ENCODE data around the gene DCST2. TPM values are rescaled to one million over a fixed set of nuclear protein-coding genes. Genes with fewer than 3 reads are reported as not detected.
"Not testable (repeated sequence)": the region's sequence is repeated elsewhere in the genome, so short reads cannot be mapped to it uniquely, and the experiment has no call there.

The DCST2 gene
- total and polyA plus RNA-seq, 9 of the 15 experiments (the other 6 are each of a cell fraction or from before 2014, with no cell fraction given) = 0.09 to 0.49 (median 0.11) TPM; not detected in 3

DNA sequence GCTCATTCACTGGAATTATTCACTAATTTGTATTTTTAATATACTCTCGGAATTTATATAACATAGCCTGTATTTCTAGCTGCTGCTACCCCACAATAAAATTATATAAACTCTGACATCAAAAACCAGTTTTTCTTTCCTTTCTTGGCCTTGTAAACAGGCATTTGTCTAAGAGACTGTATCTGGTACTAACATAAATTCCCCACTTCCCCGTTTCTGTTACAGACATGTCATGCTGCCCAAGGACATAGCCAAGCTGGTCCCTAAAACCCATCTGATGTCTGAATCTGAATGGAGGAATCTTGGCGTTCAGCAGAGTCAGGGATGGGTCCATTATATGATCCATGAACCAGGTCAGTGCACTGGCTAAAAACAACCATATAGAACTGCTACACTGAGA is 55.8 kb downstream of the DCST2 start:
- H3K9me3 ChIP-seq (replicated peaks; ENCODE audit: control insufficient read depth, insufficient read depth, low read depth, low read length); intact Hi-C loops (cut with micrococcal nuclease); H3K9me1 ChIP-seq (ENCODE audit: control insufficient read depth, insufficient read depth, low read length); H4K20me1 ChIP-seq (replicated peaks; ENCODE audit: control insufficient read depth, insufficient read depth, low read length); H3K27me3 ChIP-seq (ENCODE audit: control insufficient read depth in 2 of 2, insufficient read depth in 2 of 2, low read length in 2 of 2); BruUV-seq (replicated peaks); H2AFZ ChIP-seq (ENCODE audit: low read depth, low read length); CTCF ChIA-PET (ENCODE audit: low intra/inter-chr PET ratio); FAIRE-seq; DNase-seq (ENCODE audit: extremely low read depth in 1 of 4, low spot score in 3 of 4); ATAC-seq; in situ Hi-C loops (cut with MboI): not testable (repeated sequence)
- H3K27ac ChIP-seq (ENCODE audit: extremely low read depth, low read depth, low read length) = peak overlapping the region; percentile 99; the same call in 2 of the 3 replicates
- peak overlapping the region; percentile 98; the same call in 1 of the 2 replicates for H3K4me2 ChIP-seq (ENCODE audit: insufficient read depth, low read length)
- peak overlapping the region; percentile 10; the same call in 1 of the 2 replicates for H3K4me3 ChIP-seq
- 25% methylated on average over 3 of the region's 3 CpGs for WGBS (ENCODE audit: insufficient coverage, low coverage, missing lambda C conversion rate)
- peaks cover 36% of the 10 kb centered on the region for H3K36me3 ChIP-seq (ENCODE audit: control insufficient read depth, insufficient read depth, low read length)
- H3K4me1 ChIP-seq (replicated peaks in 1 of 2; ENCODE audit: control insufficient read depth in 2 of 2, insufficient read depth in 2 of 2, low read length in 2 of 2) = peaks cover 22% of the 10 kb centered on the region in 2 experiments
- peak; percentile 28; the same call in 1 of the 2 replicates for TF ChIP-seq SPI1 (IDR thresholded peaks at IDR 0.05; ENCODE audit: borderline replicate concordance, low read depth, low read length)
- H3K9ac ChIP-seq (ENCODE audit: insufficient read depth in 1 of 2, low read depth in 2 of 2, low read length in 2 of 2) = peak overlapping the region in 1 of 2 experiments; percentile 97; a peak in 2 of 4 replicates
- POLR2A ChIA-PET = interaction anchor here (1.3 to 8.3 kb wide), 5 partner anchors 12 to 296 kb away, joined by 3 to 80 read pairs (median 16); partner anchors contain the start of genes CLK2, LENEP and PYGO2
- peaks cover 65% of the 10 kb centered on the region for H3K79me2 ChIP-seq (ENCODE audit: control insufficient read depth, insufficient read depth, low read length)

DNA sequence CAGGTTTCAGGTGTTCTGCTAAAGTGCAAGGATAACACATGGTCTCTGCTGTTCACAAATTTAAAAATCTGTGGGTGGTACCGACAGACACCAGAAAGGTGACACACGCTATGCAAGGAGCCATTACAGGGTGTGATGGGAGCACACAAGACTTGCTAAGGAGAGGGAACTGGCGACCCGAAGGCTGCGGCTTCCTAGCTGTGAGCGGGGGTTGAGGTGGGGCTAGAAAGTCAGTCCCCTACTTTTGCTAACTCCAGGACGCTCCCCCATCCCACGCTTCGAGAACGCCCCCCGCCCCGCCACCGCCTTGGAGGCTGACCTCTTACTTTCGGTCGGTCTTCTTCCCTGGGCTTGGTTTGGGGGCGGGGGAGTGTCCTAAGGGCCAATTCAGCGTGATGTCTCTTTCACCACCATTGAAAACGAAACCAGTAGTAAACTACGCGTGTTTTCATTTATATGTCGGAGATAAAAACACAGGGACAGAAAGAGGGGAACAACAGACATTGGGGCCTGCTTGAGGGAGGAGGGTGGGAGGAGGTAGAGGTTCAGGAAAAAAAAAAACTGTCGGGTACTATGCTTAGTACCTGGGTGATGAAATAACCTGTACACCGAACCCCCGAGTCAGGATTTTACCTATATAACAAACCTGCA is 58.0 kb downstream of the DCST2 start:
- DNase-seq (ENCODE audit: extremely low read depth in 1 of 4, low spot score in 3 of 4) (peak in 2 of 4 experiments; percentile 46 to 78), FAIRE-seq (no peak), ATAC-seq (peak; percentile 12)
- Histone ChIP-seq H3K9ac (ENCODE audit: insufficient read depth in 1 of 2, low read depth in 2 of 2, low read length in 2 of 2) (peak overlapping the region; percentile 89 to 97), H3K36me3 (ENCODE audit: control insufficient read depth, insufficient read depth, low read length) (peaks cover 32% of the 10 kb centered on the region), H4K20me1 (replicated peaks; ENCODE audit: control insufficient read depth, insufficient read depth, low read length) (no peaks in the 10 kb centered on the region), H3K27me3 (ENCODE audit: control insufficient read depth in 2 of 2, insufficient read depth in 2 of 2, low read length in 2 of 2) (no peaks in the 10 kb centered on the region; a peak in 1 of 5 replicates), H3K4me1 (replicated peaks in 1 of 2; ENCODE audit: control insufficient read depth in 2 of 2, insufficient read depth in 2 of 2, low read length in 2 of 2) (peaks cover 33 to 40% of the 10 kb centered on the region in 2 experiments), H3K9me3 (replicated peaks; ENCODE audit: control insufficient read depth, insufficient read depth, low read depth, low read length) (no peaks in the 10 kb centered on the region), H3K27ac (ENCODE audit: extremely low read depth, low read depth, low read length) (peak overlapping the region; percentile 99), H3K9me1 (ENCODE audit: control insufficient read depth, insufficient read depth, low read length) (no peaks in the 10 kb centered on the region), H3K4me2 (ENCODE audit: insufficient read depth, low read length) (peak overlapping the region; percentile 98), H3K79me2 (ENCODE audit: control insufficient read depth, insufficient read depth, low read length) (peaks cover 76% of the 10 kb centered on the region), H2AFZ (ENCODE audit: low read depth, low read length) (no peak overlapping the region), H3K4me3 (peak overlapping the region; percentile 66)
- BruUV-seq (replicated peaks) = TSS peak; percentile 61
- in situ Hi-C loops (cut with MboI) (no loop called here), intact Hi-C loops (cut with micrococcal nuclease) (no loop called here)
- ChIA-PET CTCF (ENCODE audit: low intra/inter-chr PET ratio) (interaction anchor here (1.0 to 2.3 kb wide), 3 partner anchors 21 to 42 kb away, joined by 4 to 11 read pairs (median 5); no protein-coding TSS in a partner anchor), POLR2A (interaction anchor here (0.7 to 8.3 kb wide), 6 partner anchors 7 to 75 kb away, joined by 3 to 80 read pairs (median 22); partner anchors contain the start of genes ADAM15, FLAD1, LENEP and PYGO2)
- 0% methylated on average over 24 of the region's 24 CpGs for WGBS (ENCODE audit: insufficient coverage, low coverage, missing lambda C conversion rate)
- TF ChIP-seq SP2 (IDR thresholded peaks at IDR 0.05; ENCODE audit: extremely low read depth, low read depth, low read length, poor library complexity, severe bottlenecking) (no peak), FOXM1 (IDR thresholded peaks at IDR 0.05; ENCODE audit: low read depth) (no peak), FOXM1 (CRISPR knock-in tag; IDR thresholded peaks at IDR 0.05; ENCODE audit: low read depth) (no peak), KAT8 (IDR thresholded peaks at IDR 0.05; ENCODE audit: low read depth) (no peak), CEBPG (CRISPR knock-in tag; IDR thresholded peaks at IDR 0.05) (no peak; the same call in 1 of the 2 replicates), CEBPG (tag; conservative IDR thresholded peaks at IDR 0.05 in 1 of 2, IDR thresholded peaks at IDR 0.05 in 1 of 2) (peak in 1 of 2 experiments; percentile 82; a peak in 2 of 4 replicates), ZBTB7A (IDR thresholded peaks at IDR 0.05; ENCODE audit: borderline replicate concordance, control insufficient read depth, low read depth, low read length) (peak; percentile 74)
- TF ChIP-seq, protein P1, sequence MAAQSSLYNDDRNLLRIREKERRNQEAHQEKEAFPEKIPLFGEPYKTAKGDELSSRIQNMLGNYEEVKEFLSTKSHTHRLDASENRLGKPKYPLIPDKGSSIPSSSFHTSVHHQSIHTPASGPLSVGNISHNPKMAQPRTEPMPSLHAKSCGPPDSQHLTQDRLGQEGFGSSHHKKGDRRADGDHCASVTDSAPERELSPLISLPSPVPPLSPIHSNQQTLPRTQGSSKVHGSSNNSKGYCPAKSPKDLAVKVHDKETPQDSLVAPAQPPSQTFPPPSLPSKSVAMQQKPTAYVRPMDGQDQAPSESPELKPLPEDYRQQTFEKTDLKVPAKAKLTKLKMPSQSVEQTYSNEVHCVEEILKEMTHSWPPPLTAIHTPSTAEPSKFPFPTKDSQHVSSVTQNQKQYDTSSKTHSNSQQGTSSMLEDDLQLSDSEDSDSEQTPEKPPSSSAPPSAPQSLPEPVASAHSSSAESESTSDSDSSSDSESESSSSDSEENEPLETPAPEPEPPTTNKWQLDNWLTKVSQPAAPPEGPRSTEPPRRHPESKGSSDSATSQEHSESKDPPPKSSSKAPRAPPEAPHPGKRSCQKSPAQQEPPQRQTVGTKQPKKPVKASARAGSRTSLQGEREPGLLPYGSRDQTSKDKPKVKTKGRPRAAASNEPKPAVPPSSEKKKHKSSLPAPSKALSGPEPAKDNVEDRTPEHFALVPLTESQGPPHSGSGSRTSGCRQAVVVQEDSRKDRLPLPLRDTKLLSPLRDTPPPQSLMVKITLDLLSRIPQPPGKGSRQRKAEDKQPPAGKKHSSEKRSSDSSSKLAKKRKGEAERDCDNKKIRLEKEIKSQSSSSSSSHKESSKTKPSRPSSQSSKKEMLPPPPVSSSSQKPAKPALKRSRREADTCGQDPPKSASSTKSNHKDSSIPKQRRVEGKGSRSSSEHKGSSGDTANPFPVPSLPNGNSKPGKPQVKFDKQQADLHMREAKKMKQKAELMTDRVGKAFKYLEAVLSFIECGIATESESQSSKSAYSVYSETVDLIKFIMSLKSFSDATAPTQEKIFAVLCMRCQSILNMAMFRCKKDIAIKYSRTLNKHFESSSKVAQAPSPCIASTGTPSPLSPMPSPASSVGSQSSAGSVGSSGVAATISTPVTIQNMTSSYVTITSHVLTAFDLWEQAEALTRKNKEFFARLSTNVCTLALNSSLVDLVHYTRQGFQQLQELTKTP (IDR thresholded peaks at IDR 0.05; ENCODE audit: low read depth in 1 of 2, partially characterized antibody in 2 of 2) = no peak

Measured in K562 (cell line).